CD14-positive monocyte (primary cell): Measurements from ENCODE around the gene GNAS-AS1. TPM values are rescaled to one million over a fixed set of nuclear protein-coding genes. Genes with fewer than 3 reads are reported as not detected.

Experiments used
- DNase-seq, 3 donors: peaks; one replicate each; pipeline ENCODE4 v3.0.0-alpha.2; 2011 to 2022
- H2AFZ ChIP-seq: 2 replicates; pipeline ENCODE4 v1.6.0; 2012; ENCODE audit warnings: mild to moderate bottlenecking, low read depth, low read length, inconsistent platforms; ENCODE audit not compliant: insufficient read depth, poor library complexity, severe bottlenecking
- H3K27ac ChIP-seq, 2 donors: 1 replicate in 1 of 2; 2 replicates in 1 of 2; pipeline ENCODE4 v1.5.1; 2012 to 2013; ENCODE audit warnings: low read length in 2 of 2, control low read depth in 1 of 2, inconsistent platforms in 1 of 2, low read depth in 1 of 2, mild to moderate bottlenecking in 1 of 2
- H3K27me3 ChIP-seq, 2 donors: one replicate each; pipeline versions ENCODE4 v1.6.0 to v1.6.1; 2011 to 2013; ENCODE audit warnings: low read length in 2 of 2; ENCODE audit not compliant: control insufficient read depth in 2 of 2, insufficient read depth in 2 of 2
- H3K36me3 ChIP-seq, 2 donors: replicated peaks in 1 of 2; 1 replicate in 1 of 2; 2 replicates in 1 of 2; pipeline versions ENCODE4 v1.5.1 to v1.6.1; 2012 to 2013; ENCODE audit warnings: low read length in 2 of 2, control low read depth in 1 of 2, inconsistent platforms in 1 of 2, mild to moderate bottlenecking in 1 of 2; ENCODE audit not compliant: insufficient read depth in 2 of 2, control insufficient read depth in 1 of 2
- H3K4me1 ChIP-seq, 2 donors: 1 replicate in 1 of 2; 2 replicates in 1 of 2; pipeline versions ENCODE4 v1.5.1 to v1.6.1; 2012 to 2013; ENCODE audit warnings: low read length in 2 of 2, control low read depth in 1 of 2, inconsistent platforms in 1 of 2, mild to moderate bottlenecking in 1 of 2, moderate library complexity in 1 of 2; ENCODE audit not compliant: insufficient read depth in 2 of 2, control insufficient read depth in 1 of 2
- H3K4me2 ChIP-seq: replicated peaks from 2 replicates; pipeline ENCODE3; 2012; ENCODE audit warnings: low read length, moderate library complexity, mild to moderate bottlenecking; ENCODE audit not compliant: poor library complexity, severe bottlenecking; ENCODE audit errors: extremely low read depth
- H3K4me3 ChIP-seq, 3 experiments: fragments of 200-600 bp in 1 of 3; sonication (generic) in 1 of 3; replicated peaks in 1 of 3; 1 replicate in 2 of 3; 2 replicates in 1 of 3; pipeline ENCODE4 v1.5.1; 2011 to 2013; ENCODE audit warnings: low read length in 3 of 3, mild to moderate bottlenecking in 3 of 3, control low read depth in 2 of 3, low read depth in 2 of 3, inconsistent platforms in 1 of 3, moderate library complexity in 1 of 3
- H3K79me2 ChIP-seq: 2 replicates; pipeline ENCODE4 v1.6.0; 2012; ENCODE audit warnings: mild to moderate bottlenecking, control low read depth, inconsistent platforms, low read length, moderate library complexity; ENCODE audit not compliant: insufficient read depth
- H3K9ac ChIP-seq: 2 replicates; pipeline ENCODE4 v1.6.0; 2017; ENCODE audit warnings: low read length, mild to moderate bottlenecking; ENCODE audit not compliant: insufficient read depth, poor library complexity, severe bottlenecking
- H3K9me3 ChIP-seq, 2 donors: replicated peaks in 1 of 2; 1 replicate in 1 of 2; 2 replicates in 1 of 2; pipeline versions ENCODE4 v1.5.1 to v1.6.1; 2012 to 2013; ENCODE audit warnings: low read length in 2 of 2, control low read depth in 1 of 2; ENCODE audit not compliant: control insufficient read depth in 1 of 2, insufficient read depth in 1 of 2
- H4K20me1 ChIP-seq: 2 replicates; pipeline ENCODE4 v1.6.0; 2012; ENCODE audit warnings: mild to moderate bottlenecking, low read length, control low read depth, moderate library complexity; ENCODE audit not compliant: insufficient read depth
- H3K27ac Mint-ChIP-seq, 7 donors: one replicate each; pipeline ENCODE4 v1.8.0; 2020; ENCODE audit warnings: mild to moderate bottlenecking in 7 of 7, mixed read lengths in 7 of 7, moderate library complexity in 6 of 7, inconsistent platforms in 2 of 7
- H3K27me3 Mint-ChIP-seq, 3 donors: one replicate each; pipeline ENCODE4 v1.8.0; 2021 to 2022; ENCODE audit warnings: low read depth in 3 of 3, mild to moderate bottlenecking in 3 of 3, mixed read lengths in 3 of 3, moderate library complexity in 3 of 3, inconsistent platforms in 1 of 3
- H3K36me3 Mint-ChIP-seq, 2 donors: one replicate each; pipeline ENCODE4 v1.8.0; 2020; ENCODE audit warnings: mixed read lengths in 2 of 2, inconsistent platforms in 1 of 2, mild to moderate bottlenecking in 1 of 2
- H3K4me1 Mint-ChIP-seq: one replicate; pipeline ENCODE4 v1.8.0; 2020; ENCODE audit warnings: mild to moderate bottlenecking, mixed read lengths
- H3K4me3 Mint-ChIP-seq, 2 donors: one replicate each; pipeline ENCODE4 v1.8.0; 2020; ENCODE audit warnings: mild to moderate bottlenecking in 2 of 2, mixed read lengths in 2 of 2, moderate library complexity in 1 of 2
- H3K9me3 Mint-ChIP-seq, 7 donors: one replicate each; pipeline ENCODE4 v1.8.0; 2020 to 2022; ENCODE audit warnings: mixed read lengths in 7 of 7, mild to moderate bottlenecking in 6 of 7, moderate library complexity in 6 of 7, inconsistent platforms in 2 of 7
- WGBS: methylation state at CpG from one replicate; pipeline ENCODE4 v1.1.5; 2013; ENCODE audit warnings: missing lambda C conversion rate; ENCODE audit not compliant: insufficient coverage; 5-methylcytosine and 5-hydroxymethylcytosine counted together
- intact Hi-C, 2 donors: fragments of 100-400 bp; cut with micrococcal nuclease; formaldehyde crosslinking; loops; one replicate each; pipeline versions ENCODE4 v1.15.0 to v1.15.1; 2023
- polyA plus RNA-seq, 3 donors: library from polyadenylated mRNA; depleted of rRNA in 1 of 3; unstranded in 2 of 3; stranded (reverse) in 1 of 3; fragments of 300-500 nt in 2 of 3; fragments of >200 nt in 1 of 3; fragmentation: Illumina TruSeq in 2 of 3; gene quantifications; 1 replicate in 2 of 3; 2 replicates in 1 of 3; pipeline ENCODE4 v1.2.3, GENCODE V29; 2012 to 2021
- TF ChIP-seq, protein P1 (sequence below): fragments of 200-600 bp; IDR thresholded peaks from one replicate; pipeline ENCODE4 v1.8.0; 2022; ENCODE audit warnings: antibody characterized with exemption, mild to moderate bottlenecking

Gene GNAS-AS1
- polyA plus RNA-seq, 3 donors: not detected

DNA sequence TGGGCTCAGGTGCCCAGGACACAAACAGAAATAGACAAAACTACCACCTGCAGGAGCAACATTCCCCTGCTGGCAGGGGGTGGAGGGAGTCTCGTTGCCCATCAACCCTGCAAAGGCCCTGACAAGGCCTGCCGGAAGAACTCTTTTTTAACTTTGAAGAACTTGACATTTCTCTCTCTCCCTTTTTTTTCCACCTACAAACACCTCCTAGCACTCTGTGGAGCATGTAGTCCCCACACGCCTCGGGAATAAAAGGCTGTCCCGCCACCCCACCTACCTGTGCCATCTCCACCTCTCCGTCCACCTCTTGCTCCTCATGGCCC is 54.8 kb downstream of the GNAS-AS1 start:
- TF ChIP-seq, protein P1, sequence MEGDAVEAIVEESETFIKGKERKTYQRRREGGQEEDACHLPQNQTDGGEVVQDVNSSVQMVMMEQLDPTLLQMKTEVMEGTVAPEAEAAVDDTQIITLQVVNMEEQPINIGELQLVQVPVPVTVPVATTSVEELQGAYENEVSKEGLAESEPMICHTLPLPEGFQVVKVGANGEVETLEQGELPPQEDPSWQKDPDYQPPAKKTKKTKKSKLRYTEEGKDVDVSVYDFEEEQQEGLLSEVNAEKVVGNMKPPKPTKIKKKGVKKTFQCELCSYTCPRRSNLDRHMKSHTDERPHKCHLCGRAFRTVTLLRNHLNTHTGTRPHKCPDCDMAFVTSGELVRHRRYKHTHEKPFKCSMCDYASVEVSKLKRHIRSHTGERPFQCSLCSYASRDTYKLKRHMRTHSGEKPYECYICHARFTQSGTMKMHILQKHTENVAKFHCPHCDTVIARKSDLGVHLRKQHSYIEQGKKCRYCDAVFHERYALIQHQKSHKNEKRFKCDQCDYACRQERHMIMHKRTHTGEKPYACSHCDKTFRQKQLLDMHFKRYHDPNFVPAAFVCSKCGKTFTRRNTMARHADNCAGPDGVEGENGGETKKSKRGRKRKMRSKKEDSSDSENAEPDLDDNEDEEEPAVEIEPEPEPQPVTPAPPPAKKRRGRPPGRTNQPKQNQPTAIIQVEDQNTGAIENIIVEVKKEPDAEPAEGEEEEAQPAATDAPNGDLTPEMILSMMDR: no peak
- peaks cover 9 to 24% (median 11%) of the 10 kb centered on the region in 3 donors for H3K27me3 Mint-ChIP-seq
- Histone ChIP-seq H3K4me1 (no peaks in the 10 kb centered on the region), H3K9me3 (no peaks in the 10 kb centered on the region), H3K4me3 (no peak overlapping the region), H3K27ac (no peak overlapping the region), H4K20me1 (no peaks in the 10 kb centered on the region), H3K79me2 (no peaks in the 10 kb centered on the region), H3K9ac (no peak overlapping the region), H3K36me3 (no peaks in the 10 kb centered on the region), H2AFZ (no peak overlapping the region), H3K27me3 (peaks cover 0 to 2% of the 10 kb centered on the region in 2 donors), H3K4me2 (no peak overlapping the region)
- no peak for DNase-seq
- H3K27ac Mint-ChIP-seq: no peak overlapping the region
- H3K36me3 Mint-ChIP-seq: no peaks in the 10 kb centered on the region
- no peak overlapping the region for H3K4me3 Mint-ChIP-seq
- no peaks in the 10 kb centered on the region for H3K4me1 Mint-ChIP-seq
- WGBS: 86% methylated on average over 1 of the region's 6 CpGs
- intact Hi-C loops: no loop called here
- H3K9me3 Mint-ChIP-seq: peaks cover 0 to 2% (median 0%) of the 10 kb centered on the region in 7 donors

DNA sequence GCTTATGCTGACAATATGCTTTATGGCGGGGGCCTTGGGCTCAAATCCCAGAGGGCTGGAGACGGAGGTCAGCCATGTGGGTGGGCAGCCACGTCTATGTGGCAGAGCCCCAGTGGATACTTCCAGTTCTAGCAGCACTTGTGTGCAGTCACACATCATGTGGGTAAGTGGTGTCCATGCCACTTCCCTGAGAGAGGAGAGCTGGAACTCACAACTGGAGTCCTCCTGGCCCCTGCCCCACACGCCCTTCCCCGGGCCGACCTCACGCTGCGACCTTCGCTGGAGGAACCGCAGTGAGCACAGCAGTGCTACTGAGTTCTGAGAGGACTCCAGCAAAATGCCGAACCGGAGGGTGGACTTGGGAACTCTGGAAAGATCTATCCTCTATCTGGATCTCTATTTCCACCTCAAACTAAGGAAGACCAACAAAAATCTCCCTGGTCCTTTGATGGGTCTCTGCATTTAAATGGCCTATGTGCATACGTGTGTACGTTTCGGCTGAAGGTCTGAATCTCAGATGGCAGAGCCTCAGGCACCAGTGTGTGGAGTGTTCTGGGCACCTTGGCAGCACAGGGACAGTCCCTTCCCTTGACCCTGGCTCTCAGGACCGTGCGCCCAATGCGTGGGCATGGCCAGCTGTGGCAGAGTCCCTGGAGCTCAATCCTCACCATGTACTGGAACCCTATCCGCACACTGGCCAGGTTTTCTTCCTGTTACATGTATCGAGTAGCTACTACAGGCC is 55.4 kb downstream of the GNAS-AS1 start:
- no peaks in the 10 kb centered on the region for H3K4me1 ChIP-seq
- intact Hi-C loops: no loop called here
- H3K79me2 ChIP-seq: no peaks in the 10 kb centered on the region
- no peaks in the 10 kb centered on the region for H3K36me3 Mint-ChIP-seq
- no peak overlapping the region for H2AFZ ChIP-seq
- H3K9me3 ChIP-seq: no peaks in the 10 kb centered on the region
- H3K27ac ChIP-seq: no peak overlapping the region
- H3K36me3 ChIP-seq: no peaks in the 10 kb centered on the region
- no peak overlapping the region for H3K27ac Mint-ChIP-seq
- H3K9ac ChIP-seq: no peak overlapping the region
- no peaks in the 10 kb centered on the region for H3K4me1 Mint-ChIP-seq
- WGBS: 92% methylated on average over 19 of the region's 20 CpGs
- no peak overlapping the region for H3K4me3 Mint-ChIP-seq
- no peaks in the 10 kb centered on the region for H3K27me3 ChIP-seq
- no peaks in the 10 kb centered on the region for H4K20me1 ChIP-seq
- DNase-seq: no peak
- peaks cover 8 to 23% (median 13%) of the 10 kb centered on the region in 3 donors for H3K27me3 Mint-ChIP-seq
- TF ChIP-seq, protein P1: no peak
- no peak overlapping the region for H3K4me2 ChIP-seq
- peaks cover 0 to 2% (median 0%) of the 10 kb centered on the region in 7 donors for H3K9me3 Mint-ChIP-seq
- no peak overlapping the region for H3K4me3 ChIP-seq
